MM.1S (cell line): Measurements from ENCODE around the gene SLC39A9.

Experiments used
- CTCF ChIP-seq: fragments of 300-600 bp; sonication (generic); IDR thresholded peaks from 2 replicates; pipeline ENCODE4 v1.5.1; 2016; ENCODE audit warnings: antibody characterized with exemption, low read length, mixed read lengths
- EZH2 ChIP-seq: fragments of 300-600 bp; sonication (generic); optimal IDR thresholded peaks from 2 replicates; pipeline ENCODE3; 2017; ENCODE audit warnings: low read depth, mild to moderate bottlenecking, antibody characterized with exemption, low read length, mixed read lengths

- no peak for TF ChIP-seq EZH2
- TF ChIP-seq CTCF = no peak
These were observed 102.9 kb downstream of the SLC39A9 start for GRCh38 chr14:69501423-69501838.
